ENCODE measurements around the gene MAN2B1.
"Not testable (repeated sequence)": the region's sequence is repeated elsewhere in the genome, so short reads cannot be mapped to it uniquely, and the experiment has no call there.

MAN2B1 gene

DNA sequence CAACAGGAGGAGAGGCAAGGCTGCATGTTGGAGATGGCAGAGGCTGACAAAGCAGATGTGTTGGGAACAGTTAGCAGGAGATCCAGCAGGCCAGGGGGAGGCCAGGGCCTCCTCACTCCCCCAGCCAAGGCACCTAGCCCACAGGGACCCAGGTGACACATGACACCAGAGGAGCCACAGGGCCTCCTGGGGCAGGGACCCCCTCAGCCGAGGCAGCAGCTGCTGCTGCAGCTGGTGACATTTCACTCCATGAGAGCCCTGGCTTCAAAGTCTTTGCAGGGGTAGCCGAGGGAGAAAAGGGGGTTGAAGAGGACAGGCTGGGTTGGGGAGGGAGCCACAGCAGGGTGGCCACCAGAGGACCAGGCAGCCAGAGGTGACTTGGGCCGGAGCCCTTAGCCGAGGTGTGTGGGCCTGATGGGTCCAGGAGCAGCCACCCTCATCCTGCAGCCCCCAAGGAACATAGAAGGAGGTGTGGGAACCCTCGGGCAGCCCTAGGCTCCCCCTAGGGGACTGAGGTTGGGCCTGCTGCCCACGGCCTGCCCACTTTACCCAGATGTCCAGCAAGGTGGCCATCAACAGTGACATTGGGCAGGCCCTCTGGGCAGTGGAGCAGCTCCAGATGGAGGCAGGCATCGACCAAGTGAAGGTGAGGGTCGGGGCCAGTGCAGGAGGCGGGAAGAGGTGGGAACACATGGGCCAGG lies 21.1 kb upstream of the MAN2B1 start, which contains the start of gene GNG14:
Gene GNG14 (plus strand): TSS at position 503 of the 701 bp plus-strand sequence. CDS start 51 bp downstream, at position 554.
- ChIA-PET CTCF (no interaction called here), POLR2A (no interaction called here)
- DNase-seq (ENCODE audit: extremely low spot score): no peak
- TF ChIP-seq TARDBP (IDR thresholded peaks at IDR 0.05) (no peak), FOXM1 (IDR thresholded peaks at IDR 0.05; ENCODE audit: borderline replicate concordance) (no peak), ZNF384 (IDR thresholded peaks at IDR 0.05) (no peak), SP1 (IDR thresholded peaks at IDR 0.05) (no peak), LEF1 (IDR thresholded peaks at IDR 0.05; ENCODE audit: borderline replicate concordance) (no peak), NFRKB (IDR thresholded peaks at IDR 0.05) (no peak), CTBP1 (IDR thresholded peaks at IDR 0.05; ENCODE audit: borderline replicate concordance) (no peak), PKNOX1 (IDR thresholded peaks at IDR 0.05) (no peak), HDGF (IDR thresholded peaks at IDR 0.05; ENCODE audit: borderline replicate concordance) (no peak), FOXK2 (IDR thresholded peaks at IDR 0.05) (no peak), L3MBTL2 (conservative IDR thresholded peaks at IDR 0.05) (no peak)

- ChIA-PET POLR2A (interaction anchor here (1.1 to 1.3 kb wide), 2 partner anchors 18 to 75 kb away, joined by 3 to 4 read pairs; partner anchors contain the start of genes ZNF490 and ZNF791), CTCF (interaction anchor here (0.6 kb wide), 1 partner anchor 162 kb away, joined by 3 read pairs; no protein-coding TSS in a partner anchor)
- DNase-seq (ENCODE audit: extremely low spot score): no peak
- TF ChIP-seq FOXM1 (IDR thresholded peaks at IDR 0.05; ENCODE audit: borderline replicate concordance): no peak
- TF ChIP-seq PKNOX1 (IDR thresholded peaks at IDR 0.05): peak; percentile 68
Observed at GRCh38 chr19:12685831-12686230, 19.3 kb upstream of the MAN2B1 start.

DNA sequence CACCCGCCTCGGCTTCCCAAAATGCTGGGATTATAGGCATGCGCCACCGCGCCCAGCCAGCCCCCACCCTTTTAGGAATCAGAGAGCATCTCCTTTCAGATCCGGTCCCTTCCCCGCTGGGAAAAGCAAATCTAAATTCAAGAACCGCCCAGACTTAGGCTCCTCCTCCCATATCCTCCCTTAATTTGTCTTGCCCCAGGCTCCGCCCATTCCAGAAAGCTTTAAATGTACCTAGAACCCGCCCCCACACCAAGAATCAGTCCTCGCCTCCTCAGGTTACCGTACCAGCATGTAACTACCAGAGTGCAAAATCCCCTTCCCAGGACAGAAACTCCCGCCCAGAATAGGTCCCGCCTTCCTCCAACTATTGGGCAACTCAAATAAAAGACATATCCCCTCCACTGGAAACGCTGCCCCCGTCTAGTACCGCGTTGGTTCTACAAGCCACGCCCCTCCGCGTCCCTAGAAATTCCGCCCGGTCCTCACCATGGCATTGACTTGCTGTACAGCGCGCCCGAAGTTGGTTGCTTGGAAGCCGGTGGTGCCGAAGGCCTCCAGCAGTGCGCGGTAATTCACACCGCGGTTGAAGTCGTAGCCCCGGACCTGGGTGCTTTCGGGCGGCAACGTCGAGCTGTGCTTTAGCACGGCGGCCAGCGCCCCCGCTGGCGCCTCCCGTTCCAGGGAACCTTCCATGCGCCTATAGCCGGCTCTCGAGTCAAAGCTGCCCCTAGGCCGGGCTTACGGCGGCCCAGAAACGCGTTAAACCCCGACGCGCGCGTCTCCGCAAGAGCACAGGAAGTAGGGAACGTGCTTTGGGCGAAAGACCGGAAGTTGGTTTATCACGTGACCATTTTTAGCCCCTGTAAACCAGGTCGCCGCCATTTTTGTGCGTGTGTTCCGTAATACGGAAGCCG lies 14.8 kb upstream of the MAN2B1 start, which contains the start of gene DHPS:
Gene DHPS (minus strand): TSS at position 807 of the 914 bp plus-strand sequence. CDS start 114 bp downstream, at position 693.
- CTCF ChIA-PET: interaction anchor here (0.7 to 1.0 kb wide), 2 partner anchors 9 to 79 kb away, joined by 5 to 7 read pairs; no protein-coding TSS in a partner anchor

DNA sequence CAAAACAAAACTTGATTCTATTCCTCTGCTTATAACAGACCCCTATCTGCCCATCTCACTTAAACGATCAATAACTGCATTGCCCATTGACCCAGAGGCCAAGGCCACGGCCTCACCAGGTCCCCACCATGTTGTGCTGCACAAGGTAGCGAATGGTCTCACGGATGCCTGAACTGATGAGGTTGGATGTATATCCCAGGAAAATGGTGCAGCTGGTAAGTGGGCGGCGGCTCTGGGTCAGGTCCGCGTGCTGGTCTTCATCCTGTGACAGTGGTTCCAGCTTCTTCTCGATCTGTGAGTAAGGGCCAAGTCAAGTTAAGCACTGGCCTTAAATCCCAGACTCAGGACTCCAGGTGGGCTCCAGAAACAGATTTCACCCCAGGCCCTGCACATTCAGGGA lies 13.5 kb upstream of the MAN2B1 start:
- ChIA-PET POLR2A (interaction anchor here (1.2 to 1.5 kb wide), 3 partner anchors 13 to 57 kb away, joined by 3 to 8 read pairs (median 4); partner anchors contain the start of gene GET3), CTCF (no interaction called here)
- no peak for DNase-seq (ENCODE audit: extremely low spot score)
- no peak for TF ChIP-seq CTBP1 (IDR thresholded peaks at IDR 0.05; ENCODE audit: borderline replicate concordance)
- TF ChIP-seq BHLHE40 (IDR thresholded peaks at IDR 0.05; ENCODE audit: borderline replicate concordance): no peak
- no peak for TF ChIP-seq ELF4 (IDR thresholded peaks at IDR 0.05)
- TF ChIP-seq SP1 (IDR thresholded peaks at IDR 0.05): no peak
- TF ChIP-seq LEF1 (IDR thresholded peaks at IDR 0.05; ENCODE audit: borderline replicate concordance): no peak
- no peak for TF ChIP-seq PKNOX1 (IDR thresholded peaks at IDR 0.05)
- no peak for TF ChIP-seq TARDBP (IDR thresholded peaks at IDR 0.05)
- no peak for TF ChIP-seq FOXK2 (IDR thresholded peaks at IDR 0.05)
- TF ChIP-seq FOXM1 (IDR thresholded peaks at IDR 0.05; ENCODE audit: borderline replicate concordance): no peak
- no peak for TF ChIP-seq HDGF (IDR thresholded peaks at IDR 0.05; ENCODE audit: borderline replicate concordance)
- no peak for TF ChIP-seq ZNF384 (IDR thresholded peaks at IDR 0.05)
- no peak for TF ChIP-seq ARNT (IDR thresholded peaks at IDR 0.05)
- no peak for TF ChIP-seq SUZ12 (IDR thresholded peaks at IDR 0.05)
- no peak for TF ChIP-seq L3MBTL2 (conservative IDR thresholded peaks at IDR 0.05)
- TF ChIP-seq FOXA1 (IDR thresholded peaks at IDR 0.05): no peak
- no peak for TF ChIP-seq NFRKB (IDR thresholded peaks at IDR 0.05)

More for the DNA sequence above, 14.8 kb upstream of the MAN2B1 start, which contains the start of gene DHPS:
- POLR2A ChIA-PET: interaction anchor here (0.6 to 1.9 kb wide), 17 partner anchors 9 to 192 kb away, joined by 3 to 9 read pairs (median 4); partner anchors contain the start of genes FBXW9, GET3, MAN2B1 and TNPO2
- TF ChIP-seq LEF1 (IDR thresholded peaks at IDR 0.05; ENCODE audit: borderline replicate concordance): no peak
- TF ChIP-seq FOXM1 (IDR thresholded peaks at IDR 0.05; ENCODE audit: borderline replicate concordance): no peak
- TF ChIP-seq HDGF (IDR thresholded peaks at IDR 0.05; ENCODE audit: borderline replicate concordance): 0 out of 2 replicates have a peak, but pooled peaks have one; percentile 10
- peak; percentile 46 for TF ChIP-seq PKNOX1 (IDR thresholded peaks at IDR 0.05)
- TF ChIP-seq BHLHE40 (IDR thresholded peaks at IDR 0.05; ENCODE audit: borderline replicate concordance): no peak
- no peak for TF ChIP-seq FOXA1 (IDR thresholded peaks at IDR 0.05)
- TF ChIP-seq CTBP1 (IDR thresholded peaks at IDR 0.05; ENCODE audit: borderline replicate concordance): no peak
- TF ChIP-seq FOXK2 (IDR thresholded peaks at IDR 0.05): no peak
- no peak; the same call in 1 of the 2 replicates for TF ChIP-seq NFRKB (IDR thresholded peaks at IDR 0.05)
- peak; percentile 79 for TF ChIP-seq ELF4 (IDR thresholded peaks at IDR 0.05)
- peak; percentile 94 for TF ChIP-seq L3MBTL2 (conservative IDR thresholded peaks at IDR 0.05)
- peak; percentile 99 for TF ChIP-seq ZNF384 (IDR thresholded peaks at IDR 0.05)
- TF ChIP-seq SUZ12 (IDR thresholded peaks at IDR 0.05): no peak
- no peak for TF ChIP-seq TARDBP (IDR thresholded peaks at IDR 0.05)
- TF ChIP-seq ARNT (IDR thresholded peaks at IDR 0.05): no peak
- TF ChIP-seq SP1 (IDR thresholded peaks at IDR 0.05): no peak
- peak; percentile 88 for DNase-seq (ENCODE audit: extremely low spot score)

DNA sequence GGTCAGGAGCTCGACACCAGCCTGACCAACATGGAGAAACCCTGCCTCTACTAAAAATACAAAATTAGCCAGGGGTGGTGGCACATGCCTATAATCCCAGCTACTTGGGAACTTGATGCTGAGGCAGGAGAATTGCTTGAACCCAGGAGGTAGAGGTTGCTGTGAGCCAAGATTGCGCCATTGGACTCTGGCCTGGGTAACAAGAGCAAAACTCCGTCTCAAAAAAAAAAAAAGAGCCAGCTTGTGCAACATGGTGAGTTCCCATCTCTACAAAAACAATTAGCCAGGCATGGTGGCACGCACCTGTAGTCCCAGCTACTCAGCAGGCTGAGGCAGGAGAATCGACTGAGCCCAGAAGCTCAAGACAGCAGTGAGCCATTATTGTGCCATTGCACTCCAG lies 11.5 kb upstream of the MAN2B1 start:
- ChIA-PET POLR2A (interaction anchor here (2.0 kb wide), 1 partner anchor 9 kb away, joined by 7 read pairs; a partner anchor contains a TSS), CTCF (interaction anchor here (0.6 kb wide), 2 partner anchors 88 to 473 kb away, joined by 3 to 5 read pairs; no protein-coding TSS in a partner anchor)
- DNase-seq (ENCODE audit: extremely low spot score): not testable (repeated sequence)

Measured in HEK293T (cell line).